ENCODE measurements around the gene NR3C1. TPM values are rescaled to one million over a fixed set of nuclear protein-coding genes. Genes with fewer than 3 reads are reported as not detected.

The NR3C1 gene
- total and polyA plus RNA-seq, 2 experiments from 2014 or later = 41.0 to 60.5 TPM

DNA sequence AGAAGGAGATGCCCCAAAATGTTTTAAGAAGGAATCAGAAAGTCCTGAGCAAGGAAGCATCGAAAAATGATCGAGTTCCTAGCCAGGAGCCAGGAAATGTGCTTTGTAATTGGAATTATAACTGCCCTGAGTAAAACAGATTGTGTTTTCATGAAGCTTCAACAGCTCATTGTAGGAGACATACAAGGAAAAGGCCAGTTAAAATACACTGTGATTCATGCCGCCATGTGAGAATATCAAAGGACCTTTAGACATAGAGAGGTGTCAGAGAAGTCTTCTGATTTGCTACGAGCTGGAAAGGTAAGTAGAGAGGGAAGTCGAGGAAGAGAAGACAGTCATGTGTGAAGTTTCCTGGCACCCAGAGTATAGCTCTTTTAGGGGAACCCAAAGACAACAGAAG, 60.9 kb downstream of the NR3C1 start:
- TF ChIP-seq CTCF (IDR thresholded peaks at IDR 0.05; ENCODE audit: poor library complexity) (no peak), EZH2 (IDR thresholded peaks at IDR 0.05; ENCODE audit: borderline replicate concordance) (no peak), EZH2phosphoT487 (IDR thresholded peaks at IDR 0.05; ENCODE audit: low read depth, severe bottlenecking, unreplicated experiment) (no peak)
- Histone ChIP-seq H3K9me2 (replicated peaks; ENCODE audit: insufficient read depth) (no peaks in the 10 kb centered on the region), H3K4me3 (no peak overlapping the region), H3K4me2 (no peak overlapping the region), H3K9me3 (ENCODE audit: low read depth) (no peaks in the 10 kb centered on the region), H3K4me1 (ENCODE audit: insufficient read depth) (peaks cover 8% of the 10 kb centered on the region), H3K27ac (no peak overlapping the region), H4K20me1 (ENCODE audit: insufficient read depth, poor library complexity, severe bottlenecking) (peaks cover 6% of the 10 kb centered on the region), H2AFZ (no peak overlapping the region), H3K36me3 (replicated peaks; ENCODE audit: insufficient read depth, low read depth) (no peaks in the 10 kb centered on the region), H3K27me3 (no peaks in the 10 kb centered on the region), H3K79me2 (peaks cover 75% of the 10 kb centered on the region)
- DNase-seq (ENCODE audit: low spot score) = no peak
- 97% methylated on average over 5 of the region's 5 CpGs for WGBS (ENCODE audit: low lambda C conversion rate, missing lambda C conversion rate)

DNA sequence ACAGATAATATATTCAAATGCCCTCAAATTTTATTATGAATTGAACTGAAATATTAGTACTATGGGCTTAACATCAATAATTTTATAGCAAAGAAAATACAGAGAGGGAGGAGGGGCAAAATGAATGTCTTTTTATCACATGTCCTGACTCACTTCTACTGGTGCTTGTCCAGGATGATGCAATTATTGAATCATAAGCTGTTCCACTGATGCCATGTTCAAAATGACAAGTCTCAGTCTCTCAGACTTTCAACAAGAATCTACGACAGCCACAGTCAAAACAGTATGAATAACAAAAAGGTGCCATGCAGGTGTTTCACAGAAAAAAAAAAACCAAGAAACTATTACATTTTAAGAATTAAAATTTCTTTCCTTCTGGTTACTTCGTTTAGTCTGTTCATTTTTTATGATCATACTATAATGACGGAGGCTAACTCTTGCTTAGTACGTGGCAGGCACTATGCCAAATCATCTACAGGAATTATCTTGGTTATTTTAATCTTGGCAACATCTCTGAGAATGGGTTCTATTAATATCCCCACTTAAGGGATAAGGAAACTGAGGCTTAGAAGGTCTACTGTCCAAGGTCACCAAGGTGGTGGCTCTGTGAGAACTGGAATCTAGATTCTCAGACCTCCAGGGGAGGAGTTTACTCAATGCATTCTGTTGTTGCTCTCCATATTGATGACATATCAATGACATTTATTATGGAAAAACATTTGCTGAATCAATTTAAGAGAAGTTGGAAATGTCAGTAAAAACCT, 61.5 kb downstream of the NR3C1 start:
- Histone ChIP-seq H3K79me2 (peaks cover 78% of the 10 kb centered on the region), H3K9me2 (replicated peaks; ENCODE audit: insufficient read depth) (no peaks in the 10 kb centered on the region), H3K36me3 (replicated peaks; ENCODE audit: insufficient read depth, low read depth) (no peaks in the 10 kb centered on the region), H3K27ac (no peak overlapping the region), H3K4me3 (no peak overlapping the region), H3K4me2 (no peak overlapping the region), H3K27me3 (no peaks in the 10 kb centered on the region), H3K4me1 (ENCODE audit: insufficient read depth) (peaks cover 5% of the 10 kb centered on the region), H2AFZ (no peak overlapping the region), H3K9me3 (ENCODE audit: low read depth) (no peaks in the 10 kb centered on the region), H4K20me1 (ENCODE audit: insufficient read depth, poor library complexity, severe bottlenecking) (peaks cover 6% of the 10 kb centered on the region)
- TF ChIP-seq EZH2 (IDR thresholded peaks at IDR 0.05; ENCODE audit: borderline replicate concordance) (no peak), EZH2phosphoT487 (IDR thresholded peaks at IDR 0.05; ENCODE audit: low read depth, severe bottlenecking, unreplicated experiment) (no peak), CTCF (IDR thresholded peaks at IDR 0.05; ENCODE audit: poor library complexity) (no peak)
- no peak for DNase-seq (ENCODE audit: low spot score)
- WGBS (ENCODE audit: low lambda C conversion rate, missing lambda C conversion rate) = 95% methylated on average over 4 of the region's 4 CpGs

- Histone ChIP-seq H3K79me2 (peaks cover 78% of the 10 kb centered on the region), H3K27me3 (no peaks in the 10 kb centered on the region), H3K9me3 (ENCODE audit: low read depth) (no peaks in the 10 kb centered on the region), H3K36me3 (replicated peaks; ENCODE audit: insufficient read depth, low read depth) (no peaks in the 10 kb centered on the region), H3K9me2 (replicated peaks; ENCODE audit: insufficient read depth) (no peaks in the 10 kb centered on the region), H3K4me2 (no peak overlapping the region), H2AFZ (no peak overlapping the region), H4K20me1 (ENCODE audit: insufficient read depth, poor library complexity, severe bottlenecking) (peaks cover 1% of the 10 kb centered on the region), H3K4me1 (ENCODE audit: insufficient read depth) (no peaks in the 10 kb centered on the region), H3K4me3 (no peak overlapping the region), H3K27ac (no peak overlapping the region)
- WGBS (ENCODE audit: low lambda C conversion rate, missing lambda C conversion rate) = 84% methylated on average over 3 of the region's 3 CpGs
- no peak for DNase-seq (ENCODE audit: low spot score)
- TF ChIP-seq CTCF (IDR thresholded peaks at IDR 0.05; ENCODE audit: poor library complexity) (no peak), EZH2 (IDR thresholded peaks at IDR 0.05; ENCODE audit: borderline replicate concordance) (no peak), EZH2phosphoT487 (IDR thresholded peaks at IDR 0.05; ENCODE audit: low read depth, severe bottlenecking, unreplicated experiment) (no peak)
These were observed 62.4 kb downstream of the NR3C1 start for GRCh38 chr5:143340891-143341685.
